ENCODE results near the gene NOD2.

- TF ChIP-seq GATA2 (IDR thresholded peaks at IDR 0.05; ENCODE audit: low read depth, low read length) (no peak), GATA3 (IDR thresholded peaks at IDR 0.05; ENCODE audit: low read depth, low read length) (no peak)
Measured at GRCh38 chr16:50774960-50775359, 81.6 kb downstream of the NOD2 start.

All from SH-SY5Y (cell line).